Psoas muscle (tissue), 8 donors: ENCODE measurements around the gene NOTCH2. TPM values are rescaled to one million over a fixed set of nuclear protein-coding genes. Genes with fewer than 3 reads are reported as not detected.

ENCODE experiments used
- ATAC-seq, 4 donors: fragments of 200-7000 bp; cut with Tn5 transposase; one replicate each; pipeline ENCODE4 v1.9.1; 2020; ENCODE audit warnings: moderate library complexity in 3 of 4, mild to moderate bottlenecking in 2 of 4
- DNase-seq, 2 donors: peaks; one replicate each; pipeline ENCODE4 v3.0.0-alpha.2; 2020
- H3K27ac ChIP-seq: fragments of 200-600 bp; one replicate; pipeline ENCODE4 v1.8.0; 2022
- H3K27me3 ChIP-seq, 3 donors: fragments of 200-600 bp in 1 of 3; one replicate each; pipeline versions ENCODE4 v1.6.1 to v1.8.0; 2013 to 2022; ENCODE audit warnings: low read length in 2 of 3, mild to moderate bottlenecking in 2 of 3, moderate library complexity in 1 of 3; ENCODE audit not compliant: insufficient read depth in 3 of 3
- H3K36me3 ChIP-seq, 2 donors: fragments of 200-600 bp in 1 of 2; one replicate each; pipeline versions ENCODE4 v1.6.1 to v1.8.0; 2013 to 2022; ENCODE audit warnings: low read depth in 1 of 2, mild to moderate bottlenecking in 1 of 2, moderate library complexity in 1 of 2; ENCODE audit not compliant: insufficient read depth in 1 of 2
- H3K4me1 ChIP-seq: fragments of 200-600 bp; one replicate; pipeline ENCODE4 v1.8.0; 2022
- H3K4me3 ChIP-seq: fragments of 200-600 bp; one replicate; pipeline ENCODE4 v1.8.0; 2022; ENCODE audit warnings: mild to moderate bottlenecking
- H3K9me3 ChIP-seq: fragments of 200-600 bp; one replicate; pipeline ENCODE4 v1.8.0; 2022
- CTCF ChIP-seq: fragments of 200-600 bp; IDR thresholded peaks from one replicate; pipeline ENCODE4 v1.8.0; 2022; ENCODE audit warnings: antibody characterized with exemption
- WGBS, 3 donors: extraction: QIAGEN DNeasy Blood & Tissue Kit; methylation state at CpG; one replicate each; pipeline versions ENCODE4 v1.1.6 to v1.1.7; 2013; 5-methylcytosine and 5-hydroxymethylcytosine counted together
- intact Hi-C, 2 donors: fragments of 100-400 bp; cut with DNase I; formaldehyde crosslinking; loops; one replicate each; pipeline versions ENCODE4 v1.11.0 to v1.14.2; 2022
- polyA plus RNA-seq, 3 donors: library from polyadenylated mRNA; stranded (reverse); fragments of 200-250 nt; gene quantifications; one replicate each; pipeline ENCODE4 v1.2.3, GENCODE V29; 2013
- total RNA-seq, 4 donors: library from RNA; stranded (reverse); fragmentation: NEBNext Ultra II Directional in 2 of 4; extraction: Animal tissue kit (Norgen Biotek cat#: 25700) in 2 of 4; gene quantifications; one replicate each; pipeline versions ENCODE4 v1.2.1 to v1.2.4, GENCODE V29; 2021 to 2023
- donor health status: healthy with polysubstance abuse.
- donor health status: DM: no; HTN: no; CAD: no; lungs with moderate emphysema.
- donor health status: Bipolar disorder and iron deficiency.
- donor health status: healthy.
- donor health status: DM: yes; HTN: yes; CAD: no.
- donor health status: DM: no; HTN: no; CAD: no.
- donor health status: DM: no; HTN: no; CAD: no.
- donor health status: DM: yes; HTN: yes; CAD: no.

Gene NOTCH2
- total and polyA plus RNA-seq, 7 donors = 2.1 to 19.7 (median 15.4) TPM

- ATAC-seq = no peak
- no peak overlapping the region for H3K27ac ChIP-seq
- intact Hi-C loops = no loop called here
These were observed 136.1 kb downstream of the NOTCH2 start for GRCh38 chr1:119933397-119933796.

GRCh38 chr1:119929643-119930315 lies 139.7 kb downstream of the NOTCH2 start:
- no peak for ATAC-seq
- 93 to 98% (median 96%) methylated on average over 1 of the region's 1 CpG for WGBS, 3 donors
- intact Hi-C loops = no loop called here

More at GRCh38 chr1:119933397-119933796, 136.1 kb downstream of the NOTCH2 start:
- no peaks in the 10 kb centered on the region for H3K4me1 ChIP-seq
- no peak overlapping the region for H3K4me3 ChIP-seq
- peaks cover 7 to 83% of the 10 kb centered on the region in 2 donors for H3K36me3 ChIP-seq
- no peak for DNase-seq
- TF ChIP-seq CTCF = no peak
- H3K9me3 ChIP-seq = no peaks in the 10 kb centered on the region
- H3K27me3 ChIP-seq = no peaks in the 10 kb centered on the region

DNA sequence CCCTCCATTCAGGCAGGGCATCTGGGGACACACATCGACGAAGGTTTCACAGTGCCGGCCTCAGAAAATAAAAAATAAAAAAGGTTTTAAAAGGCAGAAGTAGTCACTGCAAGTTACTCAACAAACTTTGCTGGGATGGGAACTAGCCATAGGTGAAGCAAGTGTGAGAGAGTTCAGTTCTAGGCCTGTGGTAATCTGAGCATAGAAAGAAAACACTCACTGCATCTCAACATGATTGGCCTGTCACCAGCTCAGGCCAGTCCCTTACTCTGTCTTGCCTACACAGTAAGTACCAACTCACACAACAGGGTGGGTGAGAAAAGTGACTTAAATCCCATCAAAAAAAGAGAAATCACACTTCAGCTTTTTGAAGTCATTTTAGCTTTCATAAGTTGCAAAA lies 142.9 kb downstream of the NOTCH2 start:
- WGBS, 3 donors = 61 to 77% (median 64%) methylated on average over 3 of the region's 3 CpGs
- Histone ChIP-seq H3K27me3 (no peaks in the 10 kb centered on the region), H3K27ac (no peak overlapping the region), H3K9me3 (no peaks in the 10 kb centered on the region), H3K4me3 (no peak overlapping the region), H3K4me1 (no peaks in the 10 kb centered on the region), H3K36me3 (peaks cover 10 to 90% of the 10 kb centered on the region in 2 donors)
- intact Hi-C loops = no loop called here
- DNase-seq (no peak), ATAC-seq (no peak)
- no peak for TF ChIP-seq CTCF

More at GRCh38 chr1:119929643-119930315, 139.7 kb downstream of the NOTCH2 start:
- no peak for DNase-seq
- Histone ChIP-seq H3K27ac (no peak overlapping the region), H3K36me3 (peaks cover 0 to 81% of the 10 kb centered on the region in 2 donors), H3K9me3 (no peaks in the 10 kb centered on the region), H3K27me3 (no peaks in the 10 kb centered on the region), H3K4me3 (no peak overlapping the region), H3K4me1 (no peaks in the 10 kb centered on the region)
- no peak for TF ChIP-seq CTCF

DNA sequence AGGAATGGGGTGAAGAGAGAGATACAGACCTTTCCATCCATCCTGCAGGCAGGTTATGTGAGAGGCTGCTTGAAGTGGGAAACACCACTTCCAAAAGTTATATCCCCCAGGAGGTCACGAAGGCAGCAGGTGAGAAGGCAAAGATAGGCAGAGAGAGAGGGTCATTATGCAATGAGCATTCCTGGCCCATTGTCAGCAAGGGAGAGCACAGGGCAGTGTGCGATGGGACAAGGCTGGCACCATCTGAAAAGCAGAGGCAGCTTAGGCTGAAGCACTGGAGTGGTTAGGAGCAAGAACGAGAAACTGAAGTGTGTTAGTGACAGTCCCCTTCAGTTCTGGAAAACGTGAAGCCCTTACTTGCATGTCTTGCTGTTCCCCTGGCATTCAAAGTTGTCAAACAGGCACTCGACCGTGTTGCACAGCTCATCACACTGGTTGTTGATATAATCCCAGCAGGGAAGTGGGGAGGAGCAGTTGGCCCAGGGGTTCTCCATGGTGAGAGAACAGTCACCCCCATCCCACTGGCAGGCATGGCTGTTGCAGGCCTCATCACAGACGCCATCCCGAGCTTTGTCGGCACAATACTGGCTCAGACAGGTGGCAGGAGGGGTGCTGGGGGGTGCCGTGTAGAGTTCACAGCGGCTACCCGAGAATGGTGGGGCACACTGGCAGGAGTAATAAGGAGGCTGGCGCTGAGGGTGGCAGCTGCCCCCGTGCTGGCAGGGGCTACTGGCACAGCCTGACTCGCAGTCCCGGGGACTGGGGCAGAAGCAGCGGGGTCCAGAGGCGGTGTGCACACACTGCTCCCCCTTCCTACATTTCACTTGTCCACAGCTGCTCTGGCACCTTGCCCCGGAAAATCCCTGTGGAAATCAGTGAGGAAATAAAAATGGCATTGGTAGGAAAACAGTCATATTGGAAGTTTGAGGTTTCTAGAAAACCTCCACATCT lies 144.2 kb downstream of the NOTCH2 start:
- Histone ChIP-seq H3K27ac (no peak overlapping the region), H3K9me3 (no peaks in the 10 kb centered on the region), H3K4me3 (no peak overlapping the region), H3K4me1 (no peaks in the 10 kb centered on the region), H3K27me3 (no peaks in the 10 kb centered on the region), H3K36me3 (peaks cover 13 to 98% of the 10 kb centered on the region in 2 donors)
- ATAC-seq (peak in 1 of 4 donors; percentile 61), DNase-seq (peak; percentile 37 to 82)
- intact Hi-C loops = no loop called here
- no peak for TF ChIP-seq CTCF
- WGBS, 3 donors = 47 to 62% (median 54%) methylated on average over 19 of the region's 19 CpGs
